Activated T-helper 1 cell treated with anti-CD3 and anti-CD28 coated beads, Interleukin-2, amount 50 U/mL, for 16 hours (primary cell): ENCODE measurements around the gene GDI1.

ENCODE experiments used
- DNase-seq, 2 donors: peaks; one replicate each; pipeline ENCODE4 v3.0.0-alpha.2; 2020; ENCODE audit warnings: low read depth in 1 of 2, low spot score in 1 of 2

The GDI1 gene

GRCh38 chrX:154436374-154436982 is 476 bp upstream of the GDI1 start:
- DNase-seq, result peak in 1 of 2 donors; percentile 43

- no peak for DNase-seq
These were observed 1.3 kb downstream of the GDI1 start for GRCh38 chrX:154437971-154438893.

GRCh38 chrX:154439841-154440240 is 2.9 kb downstream of the GDI1 start:
- no peak for DNase-seq

GRCh38 chrX:154440623-154441357 is 3.8 kb downstream of the GDI1 start:
- DNase-seq, result no peak

- no peak for DNase-seq
These were observed 4.6 kb downstream of the GDI1 start for GRCh38 chrX:154441564-154441963.

GRCh38 chrX:154441984-154442707 is 5.2 kb downstream of the GDI1 start:
- DNase-seq, result no peak

- DNase-seq, result no peak
These were observed 6.5 kb downstream of the GDI1 start for GRCh38 chrX:154443479-154443910.

- DNase-seq, result peak; percentile 20 to 58
These were observed 7.2 kb downstream of the GDI1 start, which contains the start of gene FAM50A for GRCh38 chrX:154443992-154444754. Gene FAM50A, plus strand, starts transcription at chrX:154444141. Its CDS starts 95 bp downstream, at chrX:154444236.

- DNase-seq, result no peak
These were observed 7.8 kb downstream of the GDI1 start for GRCh38 chrX:154444755-154445246.

- DNase-seq, result no peak
These were observed 8.8 kb downstream of the GDI1 start for GRCh38 chrX:154445776-154446175.

GRCh38 chrX:154446430-154446829 is 9.5 kb downstream of the GDI1 start:
- DNase-seq, result no peak

- no peak for DNase-seq
These were observed 11.5 kb downstream of the GDI1 start for GRCh38 chrX:154448484-154448883.

- no peak for DNase-seq
These were observed 12.7 kb downstream of the GDI1 start for GRCh38 chrX:154449618-154450017.

GRCh38 chrX:154450312-154450711 is 13.4 kb downstream of the GDI1 start:
- no peak for DNase-seq

GRCh38 chrX:154452823-154453222 is 15.9 kb downstream of the GDI1 start:
- DNase-seq, result no peak

- peak; percentile 14 to 40 for DNase-seq
These were observed 20.6 kb downstream of the GDI1 start for GRCh38 chrX:154457491-154458115.

- peak; percentile 47 to 50 for DNase-seq
These were observed 21.4 kb downstream of the GDI1 start, which contains the start of gene PLXNA3 for GRCh38 chrX:154458116-154458953. Gene PLXNA3, plus strand, starts transcription at chrX:154458281. Its CDS starts 1,903 bp downstream, at chrX:154460184.

GRCh38 chrX:154458954-154459778 is 22.2 kb downstream of the GDI1 start:
- DNase-seq, result no peak
